WTC11 (cell line): ENCODE measurements around the gene CLBA1. TPM values are rescaled to one million over a fixed set of nuclear protein-coding genes. Genes with fewer than 3 reads are reported as not detected.
A peak's percentile ranks its signal among the peaks of the same experiment; 100 is the strongest.

Source experiments
- ATAC-seq: fragments of 200-7000 bp; cut with Tn5 transposase; 2 replicates; pipeline ENCODE4 v1.10.0; 2021; ENCODE audit warnings: mild to moderate bottlenecking, moderate library complexity
- CTCF ChIA-PET: fragments of 300-600 bp; sonication (Branson Sonifier 250); formaldehyde crosslinking; loops from one replicate; lab custom pipeline; 2021; ENCODE audit warnings: antibody characterized with exemption; lab: Charles Lee
- POLR2A ChIA-PET: fragments of 350-600 bp; sonication (Branson Sonifier 250); formaldehyde crosslinking; loops from one replicate; lab custom pipeline; 2021; ENCODE audit warnings: antibody characterized with exemption; lab: Charles Lee
- DNase-seq: peaks from one replicate; pipeline ENCODE4 v3.0.0; 2021; ENCODE audit warnings: low spot score
- H3K27ac Mint-ChIP-seq: 2 replicates; pipeline ENCODE4 v1.8.0; 2021; ENCODE audit warnings: mixed read lengths
- H3K27me3 Mint-ChIP-seq: 2 replicates; pipeline ENCODE4 v1.8.0; 2021; ENCODE audit warnings: low read depth, mild to moderate bottlenecking, moderate library complexity, mixed read lengths
- H3K36me3 Mint-ChIP-seq: 2 replicates; pipeline ENCODE4 v1.8.0; 2021; ENCODE audit warnings: mixed read lengths
- H3K4me1 Mint-ChIP-seq: 2 replicates; pipeline ENCODE4 v1.8.0; 2022; ENCODE audit warnings: mixed read lengths
- H3K4me3 Mint-ChIP-seq: 2 replicates; pipeline ENCODE4 v1.8.0; 2021; ENCODE audit warnings: mild to moderate bottlenecking, moderate library complexity, mixed read lengths
- H3K9me3 Mint-ChIP-seq: 2 replicates; pipeline ENCODE4 v1.8.0; 2021; ENCODE audit warnings: mixed read lengths
- AFF4 ChIP-seq: sonication (generic); formaldehyde crosslinking; IDR thresholded peaks from 2 replicates; pipeline ENCODE4 v1.8.1; 2023; ENCODE audit warnings: mild to moderate bottlenecking, missing genetic modification reagents, borderline replicate concordance
- AR ChIP-seq: fragments of 250-450 bp; sonication (Bioruptor Pico); IDR thresholded peaks from 2 replicates; pipeline ENCODE4 v1.9.0; 2021; ENCODE audit warnings: mild to moderate bottlenecking
- CBFB ChIP-seq: sonication (generic); formaldehyde crosslinking; IDR thresholded peaks from 2 replicates; pipeline ENCODE4 v1.8.1; 2022; ENCODE audit warnings: mild to moderate bottlenecking, low read depth, missing genetic modification reagents
- ESRRA ChIP-seq: sonication (generic); formaldehyde crosslinking; IDR thresholded peaks from 2 replicates; pipeline ENCODE4 v1.8.1; 2022; ENCODE audit warnings: mild to moderate bottlenecking, missing genetic modification reagents, borderline replicate concordance
- FOXP1 ChIP-seq: sonication (generic); formaldehyde crosslinking; IDR thresholded peaks from 2 replicates; pipeline ENCODE4 v1.8.0; 2022; ENCODE audit warnings: missing genetic modification reagents, mild to moderate bottlenecking, moderate library complexity, borderline replicate concordance
- GRHL2 ChIP-seq: fragments of 250-450 bp; sonication (Bioruptor Pico); IDR thresholded peaks from 2 replicates; pipeline ENCODE4 v1.8.0; 2022; ENCODE audit warnings: mild to moderate bottlenecking, moderate library complexity; ENCODE audit not compliant: insufficient replicate concordance, severe bottlenecking
- MYBL2 ChIP-seq: sonication (generic); formaldehyde crosslinking; IDR thresholded peaks from 2 replicates; pipeline ENCODE4 v1.8.1; 2023; ENCODE audit warnings: mild to moderate bottlenecking, moderate library complexity, missing genetic modification reagents
- NR3C1 ChIP-seq: sonication (generic); formaldehyde crosslinking; conservative IDR thresholded peaks from 2 replicates; pipeline ENCODE4 v1.8.1; 2023; ENCODE audit warnings: low read depth, mild to moderate bottlenecking, missing genetic modification reagents
- PREB ChIP-seq: sonication (generic); formaldehyde crosslinking; IDR thresholded peaks from 2 replicates; pipeline ENCODE4 v1.8.1; 2022; ENCODE audit warnings: mild to moderate bottlenecking, missing genetic modification reagents, moderate library complexity, borderline replicate concordance
- SMAD4 ChIP-seq: sonication (generic); formaldehyde crosslinking; IDR thresholded peaks from 2 replicates; pipeline ENCODE4 v1.8.0; 2022; ENCODE audit warnings: mild to moderate bottlenecking, missing genetic modification reagents
- SOX15 ChIP-seq: fragments of 250-450 bp; sonication (Bioruptor Pico); IDR thresholded peaks from 2 replicates; pipeline ENCODE4 v1.9.0; 2021; ENCODE audit warnings: mild to moderate bottlenecking
- TCF7 ChIP-seq: sonication (generic); formaldehyde crosslinking; IDR thresholded peaks from 2 replicates; pipeline ENCODE4 v1.8.0; 2022; ENCODE audit warnings: mild to moderate bottlenecking, low read depth, missing genetic modification reagents, moderate library complexity
- ZNF121 ChIP-seq: sonication (generic); formaldehyde crosslinking; IDR thresholded peaks from 2 replicates; pipeline ENCODE4 v1.8.0; 2023; ENCODE audit warnings: missing genetic modification reagents
- ZNF219 ChIP-seq: sonication (generic); formaldehyde crosslinking; IDR thresholded peaks from 2 replicates; pipeline ENCODE4 v1.8.0; 2023; ENCODE audit warnings: missing genetic modification reagents, mild to moderate bottlenecking, borderline replicate concordance
- ZNF232 ChIP-seq: sonication (generic); formaldehyde crosslinking; IDR thresholded peaks from 2 replicates; pipeline ENCODE4 v1.8.0; 2022; ENCODE audit warnings: mild to moderate bottlenecking, missing genetic modification reagents
- total RNA-seq: library from RNA; stranded (reverse); gene quantifications from 3 replicates; pipeline ENCODE4 v1.2.3, GENCODE V29; 2021
- TF ChIP-seq, protein P1 (sequence below): sonication (generic); formaldehyde crosslinking; IDR thresholded peaks from 2 replicates; pipeline ENCODE4 v1.8.1; 2023; ENCODE audit warnings: mild to moderate bottlenecking, moderate library complexity, missing genetic modification reagents
- TF ChIP-seq, protein P2 (sequence below): sonication (generic); formaldehyde crosslinking; IDR thresholded peaks from 2 replicates; pipeline ENCODE4 v1.8.1; 2023; ENCODE audit warnings: mild to moderate bottlenecking, missing genetic modification reagents
- TF ChIP-seq, protein P3 (sequence below): sonication (generic); formaldehyde crosslinking; IDR thresholded peaks from 2 replicates; pipeline ENCODE4 v1.8.1; 2022; ENCODE audit warnings: missing genetic modification reagents, borderline replicate concordance
- TF ChIP-seq, protein P4 (sequence below): sonication (generic); formaldehyde crosslinking; IDR thresholded peaks from 2 replicates; pipeline ENCODE4 v1.8.0; 2022; ENCODE audit warnings: missing genetic modification reagents

Gene CLBA1
- total RNA-seq, 1 experiment from 2014 or later: 3.8 TPM

DNA sequence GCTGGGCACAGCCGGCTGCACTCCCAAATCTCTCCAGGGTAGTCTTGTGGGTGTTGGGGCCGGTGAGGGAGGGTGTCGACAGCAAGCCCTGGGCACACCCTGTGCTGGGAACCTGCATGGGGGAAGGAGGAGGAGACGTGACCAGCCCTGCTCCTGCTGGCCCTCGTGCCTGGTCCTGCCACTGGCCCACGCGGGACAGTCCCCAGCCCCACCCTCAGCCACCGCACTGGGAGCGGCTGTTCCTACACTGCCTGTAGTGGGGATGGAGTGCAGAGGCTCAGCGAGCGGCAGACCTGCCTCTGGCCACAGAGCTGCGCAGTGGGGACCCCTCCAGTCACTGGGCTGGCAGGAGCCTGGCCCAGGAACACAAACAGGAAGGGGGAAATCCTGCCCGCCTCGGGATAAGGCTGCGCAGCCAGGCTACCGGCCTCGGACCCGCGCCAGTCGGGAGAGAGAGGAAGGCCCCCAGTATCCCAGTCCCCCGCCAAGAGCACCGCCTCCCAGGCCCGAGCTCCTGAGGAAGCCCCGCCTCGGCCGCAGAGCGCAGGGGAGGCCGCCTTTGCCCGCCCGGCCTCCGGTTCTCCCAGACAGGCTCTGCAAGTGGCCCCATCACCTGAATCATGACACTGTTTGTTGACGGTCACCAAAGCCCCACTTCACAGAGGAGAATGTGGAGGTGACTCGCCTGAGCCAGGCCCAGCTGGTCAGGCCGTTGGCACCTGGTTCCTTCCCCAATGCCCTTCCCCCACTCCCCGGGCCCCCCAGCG, 18.0 kb upstream of the CLBA1 start:
- no peaks in the 10 kb centered on the region for H3K36me3 Mint-ChIP-seq
- POLR2A ChIA-PET: no interaction called here
- DNase-seq (peak; percentile 47), ATAC-seq (peak; percentile 63)
- H3K27ac Mint-ChIP-seq: no peak overlapping the region
- no peaks in the 10 kb centered on the region for H3K9me3 Mint-ChIP-seq
- H3K4me1 Mint-ChIP-seq: peaks cover 6% of the 10 kb centered on the region
- CTCF ChIA-PET: interaction anchor here (1.0 to 4.3 kb wide), 9 partner anchors 8 to 202 kb away, joined by 3 to 39 read pairs (median 6); partner anchors contain the start of genes JAG2 and ZBTB42
- TF ChIP-seq ZNF121 (CRISPR knock-in tag) (peak; percentile 38; the same call in 1 of the 2 replicates), SOX15 (CRISPR knock-in tag) (no peak), ZNF232 (CRISPR knock-in tag) (0 out of 2 replicates have a peak, but pooled peaks have one; percentile 42), TCF7 (CRISPR knock-in tag) (no peak), MYBL2 (CRISPR knock-in tag) (no peak), SMAD4 (CRISPR knock-in tag) (no peak), PREB (CRISPR knock-in tag) (no peak), GRHL2 (CRISPR knock-in tag) (no peak), ESRRA (CRISPR knock-in tag) (no peak), AR (CRISPR knock-in tag) (no peak), FOXP1 (CRISPR knock-in tag) (no peak), AFF4 (CRISPR knock-in tag) (no peak), CBFB (0 out of 2 replicates have a peak, but pooled peaks have one; percentile 54), ZNF219 (CRISPR knock-in tag) (no peak), NR3C1 (CRISPR knock-in tag) (no peak)
- TF ChIP-seq, protein P1, sequence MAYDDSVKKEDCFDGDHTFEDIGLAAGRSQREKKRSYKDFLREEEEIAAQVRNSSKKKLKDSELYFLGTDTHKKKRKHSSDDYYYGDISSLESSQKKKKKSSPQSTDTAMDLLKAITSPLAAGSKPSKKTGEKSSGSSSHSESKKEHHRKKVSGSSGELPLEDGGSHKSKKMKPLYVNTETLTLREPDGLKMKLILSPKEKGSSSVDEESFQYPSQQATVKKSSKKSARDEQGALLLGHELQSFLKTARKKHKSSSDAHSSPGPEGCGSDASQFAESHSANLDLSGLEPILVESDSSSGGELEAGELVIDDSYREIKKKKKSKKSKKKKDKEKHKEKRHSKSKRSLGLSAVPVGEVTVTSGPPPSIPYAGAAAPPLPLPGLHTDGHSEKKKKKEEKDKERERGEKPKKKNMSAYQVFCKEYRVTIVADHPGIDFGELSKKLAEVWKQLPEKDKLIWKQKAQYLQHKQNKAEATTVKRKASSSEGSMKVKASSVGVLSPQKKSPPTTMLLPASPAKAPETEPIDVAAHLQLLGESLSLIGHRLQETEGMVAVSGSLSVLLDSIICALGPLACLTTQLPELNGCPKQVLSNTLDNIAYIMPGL (CRISPR knock-in tag): no peak
- TF ChIP-seq, protein P2, sequence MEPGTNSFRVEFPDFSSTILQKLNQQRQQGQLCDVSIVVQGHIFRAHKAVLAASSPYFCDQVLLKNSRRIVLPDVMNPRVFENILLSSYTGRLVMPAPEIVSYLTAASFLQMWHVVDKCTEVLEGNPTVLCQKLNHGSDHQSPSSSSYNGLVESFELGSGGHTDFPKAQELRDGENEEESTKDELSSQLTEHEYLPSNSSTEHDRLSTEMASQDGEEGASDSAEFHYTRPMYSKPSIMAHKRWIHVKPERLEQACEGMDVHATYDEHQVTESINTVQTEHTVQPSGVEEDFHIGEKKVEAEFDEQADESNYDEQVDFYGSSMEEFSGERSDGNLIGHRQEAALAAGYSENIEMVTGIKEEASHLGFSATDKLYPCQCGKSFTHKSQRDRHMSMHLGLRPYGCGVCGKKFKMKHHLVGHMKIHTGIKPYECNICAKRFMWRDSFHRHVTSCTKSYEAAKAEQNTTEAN (CRISPR knock-in tag): no peak
- TF ChIP-seq, protein P3, sequence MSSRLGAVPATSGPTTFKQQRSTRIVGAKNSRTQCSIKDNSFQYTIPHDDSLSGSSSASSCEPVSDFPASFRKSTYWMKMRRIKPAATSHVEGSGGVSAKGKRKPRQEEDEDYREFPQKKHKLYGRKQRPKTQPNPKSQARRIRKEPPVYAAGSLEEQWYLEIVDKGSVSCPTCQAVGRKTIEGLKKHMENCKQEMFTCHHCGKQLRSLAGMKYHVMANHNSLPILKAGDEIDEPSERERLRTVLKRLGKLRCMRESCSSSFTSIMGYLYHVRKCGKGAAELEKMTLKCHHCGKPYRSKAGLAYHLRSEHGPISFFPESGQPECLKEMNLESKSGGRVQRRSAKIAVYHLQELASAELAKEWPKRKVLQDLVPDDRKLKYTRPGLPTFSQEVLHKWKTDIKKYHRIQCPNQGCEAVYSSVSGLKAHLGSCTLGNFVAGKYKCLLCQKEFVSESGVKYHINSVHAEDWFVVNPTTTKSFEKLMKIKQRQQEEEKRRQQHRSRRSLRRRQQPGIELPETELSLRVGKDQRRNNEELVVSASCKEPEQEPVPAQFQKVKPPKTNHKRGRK: no peak
- TF ChIP-seq, protein P4, sequence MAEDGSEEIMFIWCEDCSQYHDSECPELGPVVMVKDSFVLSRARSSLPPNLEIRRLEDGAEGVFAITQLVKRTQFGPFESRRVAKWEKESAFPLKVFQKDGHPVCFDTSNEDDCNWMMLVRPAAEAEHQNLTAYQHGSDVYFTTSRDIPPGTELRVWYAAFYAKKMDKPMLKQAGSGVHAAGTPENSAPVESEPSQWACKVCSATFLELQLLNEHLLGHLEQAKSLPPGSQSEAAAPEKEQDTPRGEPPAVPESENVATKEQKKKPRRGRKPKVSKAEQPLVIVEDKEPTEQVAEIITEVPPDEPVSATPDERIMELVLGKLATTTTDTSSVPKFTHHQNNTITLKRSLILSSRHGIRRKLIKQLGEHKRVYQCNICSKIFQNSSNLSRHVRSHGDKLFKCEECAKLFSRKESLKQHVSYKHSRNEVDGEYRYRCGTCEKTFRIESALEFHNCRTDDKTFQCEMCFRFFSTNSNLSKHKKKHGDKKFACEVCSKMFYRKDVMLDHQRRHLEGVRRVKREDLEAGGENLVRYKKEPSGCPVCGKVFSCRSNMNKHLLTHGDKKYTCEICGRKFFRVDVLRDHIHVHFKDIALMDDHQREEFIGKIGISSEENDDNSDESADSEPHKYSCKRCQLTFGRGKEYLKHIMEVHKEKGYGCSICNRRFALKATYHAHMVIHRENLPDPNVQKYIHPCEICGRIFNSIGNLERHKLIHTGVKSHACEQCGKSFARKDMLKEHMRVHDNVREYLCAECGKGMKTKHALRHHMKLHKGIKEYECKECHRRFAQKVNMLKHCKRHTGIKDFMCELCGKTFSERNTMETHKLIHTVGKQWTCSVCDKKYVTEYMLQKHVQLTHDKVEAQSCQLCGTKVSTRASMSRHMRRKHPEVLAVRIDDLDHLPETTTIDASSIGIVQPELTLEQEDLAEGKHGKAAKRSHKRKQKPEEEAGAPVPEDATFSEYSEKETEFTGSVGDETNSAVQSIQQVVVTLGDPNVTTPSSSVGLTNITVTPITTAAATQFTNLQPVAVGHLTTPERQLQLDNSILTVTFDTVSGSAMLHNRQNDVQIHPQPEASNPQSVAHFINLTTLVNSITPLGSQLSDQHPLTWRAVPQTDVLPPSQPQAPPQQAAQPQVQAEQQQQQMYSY (CRISPR knock-in tag): no peak
- TF ChIP-seq, all 79 proteins: peak for 3
- Mint-ChIP-seq H3K27me3 (peaks cover 2% of the 10 kb centered on the region; the same call in 1 of the 2 replicates), H3K4me3 (peak overlapping the region; percentile 53)
